H1 (cell line): ENCODE results near the gene PPARA.

Experiments
- BACH1 ChIP-seq: IDR thresholded peaks from 2 replicates; pipeline ENCODE4 v1.6.1; 2012; ENCODE audit warnings: low read length, improper control_type of control experiment
- CBX5 ChIP-seq: fragments of 300-800, 300-1000 bp; sonication (generic); IDR thresholded peaks from 2 replicates; pipeline ENCODE4 v1.7.1; 2016; ENCODE audit warnings: antibody characterized with exemption, low read length, low read depth
- CHD2 ChIP-seq: IDR thresholded peaks from 2 replicates; pipeline ENCODE4 v1.6.1; 2012; ENCODE audit warnings: low read length, improper control_type of control experiment
- CTCF ChIP-seq, 3 experiments: IDR thresholded peaks; 1 replicate in 2 of 3; 2 replicates in 1 of 3; pipeline versions ENCODE4 v1.5.1 to v1.6.1; 2011; ENCODE audit warnings: low read length in 3 of 3, mild to moderate bottlenecking in 3 of 3, inconsistent platforms in 2 of 3, low read depth in 1 of 3, moderate library complexity in 1 of 3; ENCODE audit not compliant: insufficient read depth in 1 of 3; ENCODE audit errors: control extremely low read depth in 1 of 3
- EP300 ChIP-seq, 2 experiments: IDR thresholded peaks; 1 replicate in 1 of 2; 2 replicates in 1 of 2; pipeline ENCODE4 v1.6.1; 2011 to 2012; ENCODE audit warnings: low read depth in 2 of 2, low read length in 2 of 2, mild to moderate bottlenecking in 2 of 2, borderline replicate concordance in 1 of 2, inconsistent platforms in 1 of 2, moderate library complexity in 1 of 2
- HDAC6 ChIP-seq: IDR thresholded peaks from one replicate; pipeline ENCODE4 v1.7.1; 2012; ENCODE audit warnings: low read depth, mild to moderate bottlenecking, inconsistent platforms, low read length, moderate library complexity
- MAX ChIP-seq: IDR thresholded peaks from 2 replicates; pipeline ENCODE4 v1.6.1; 2012; ENCODE audit warnings: inconsistent platforms
- POLR2A ChIP-seq, 2 experiments: IDR thresholded peaks; 1 replicate in 1 of 2; 2 replicates in 1 of 2; pipeline ENCODE4 v1.6.1; 2011; ENCODE audit warnings: low read depth in 2 of 2, low read length in 2 of 2, mild to moderate bottlenecking in 2 of 2; ENCODE audit errors: control extremely low read depth in 1 of 2
- RFX5 ChIP-seq: IDR thresholded peaks from 2 replicates; pipeline ENCODE4 v1.6.1; 2011; ENCODE audit warnings: low read depth, low read length, improper control_type of control experiment, borderline replicate concordance
- RXRA ChIP-seq: IDR thresholded peaks from 2 replicates; pipeline ENCODE4 v1.6.1; 2011; ENCODE audit warnings: low read depth, mild to moderate bottlenecking, low read length, moderate library complexity; ENCODE audit not compliant: insufficient read depth
- SAP30 ChIP-seq: fragments of 300-600 bp; sonication (generic); IDR thresholded peaks from 2 replicates; pipeline ENCODE4 v1.7.1; 2012; ENCODE audit warnings: low read length, moderate library complexity, mild to moderate bottlenecking, inconsistent platforms; ENCODE audit not compliant: insufficient read depth, insufficient replicate concordance
- TBP ChIP-seq: IDR thresholded peaks from 2 replicates; pipeline ENCODE4 v1.6.1; 2011; ENCODE audit warnings: low read depth, low read length, improper control_type of control experiment
- TCF12 ChIP-seq: IDR thresholded peaks from 2 replicates; pipeline ENCODE4 v1.6.1; 2011; ENCODE audit warnings: low read depth, mild to moderate bottlenecking, low read length
- TF ChIP-seq, protein P1 (sequence below): IDR thresholded peaks from 2 replicates; pipeline ENCODE4 v1.6.1; 2011; ENCODE audit warnings: low read depth, mild to moderate bottlenecking, low read length; ENCODE audit not compliant: insufficient read depth

DNA sequence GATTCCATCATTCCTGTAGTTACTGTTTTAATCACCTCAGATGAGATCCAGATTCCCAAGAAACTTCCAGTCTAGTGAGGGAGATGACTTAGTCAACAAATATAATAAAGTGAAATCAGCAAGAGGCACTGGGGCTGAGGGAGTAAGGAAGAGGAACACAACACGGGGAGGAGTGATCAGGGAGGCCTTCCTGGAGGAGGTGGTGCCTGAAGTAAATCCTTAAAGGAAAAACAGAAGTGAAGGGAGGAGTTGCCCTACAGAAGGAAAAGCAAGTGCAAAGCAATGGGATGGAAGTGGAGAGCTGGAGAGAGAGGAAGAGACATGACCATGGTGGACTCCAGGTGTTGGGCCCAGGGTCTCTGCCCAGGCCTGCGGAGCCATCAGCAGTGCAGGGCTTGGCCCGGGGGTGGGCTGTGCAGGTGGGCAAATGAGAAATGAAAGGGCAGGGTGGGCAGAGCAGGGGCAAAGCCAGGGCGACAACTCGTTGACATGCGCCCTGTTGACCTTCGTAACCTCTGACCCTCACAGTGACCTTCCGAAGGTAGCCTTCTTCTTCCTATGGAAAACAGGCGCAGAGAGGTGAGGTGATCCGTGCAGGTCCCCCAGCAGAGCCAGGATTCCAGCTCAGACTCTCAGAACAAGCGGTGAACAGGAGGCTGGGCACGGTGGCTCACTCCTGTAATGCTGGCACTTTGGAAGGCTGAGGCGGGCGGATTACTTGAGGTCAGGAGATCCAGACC is 12.1 kb upstream of the PPARA start:
- TF ChIP-seq CTCF (IDR thresholded peaks at IDR 0.05; ENCODE audit: control extremely low read depth in 1 of 3, insufficient read depth in 1 of 3, low read depth in 1 of 3, low read length in 3 of 3), result no peak
- TF ChIP-seq TBP, result no peak
- TF ChIP-seq, protein P1, sequence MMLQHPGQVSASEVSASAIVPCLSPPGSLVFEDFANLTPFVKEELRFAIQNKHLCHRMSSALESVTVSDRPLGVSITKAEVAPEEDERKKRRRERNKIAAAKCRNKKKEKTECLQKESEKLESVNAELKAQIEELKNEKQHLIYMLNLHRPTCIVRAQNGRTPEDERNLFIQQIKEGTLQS, result no peak
- TF ChIP-seq RFX5, result no peak
- no peak for TF ChIP-seq CBX5
- no peak for TF ChIP-seq POLR2A (IDR thresholded peaks at IDR 0.05; ENCODE audit: control extremely low read depth in 1 of 2, low read depth in 2 of 2, low read length in 2 of 2)
- TF ChIP-seq CHD2, result no peak
- TF ChIP-seq RXRA, result no peak
- no peak for TF ChIP-seq BACH1
- no peak for TF ChIP-seq TCF12
- no peak for TF ChIP-seq MAX
- no peak for TF ChIP-seq HDAC6
- no peak for TF ChIP-seq EP300 (IDR thresholded peaks at IDR 0.05; ENCODE audit: borderline replicate concordance in 1 of 2, low read depth in 2 of 2, low read length in 2 of 2)
- TF ChIP-seq SAP30, result no peak
